SIG-M5 (cell line): Measurements from ENCODE around the gene REG1A.

Experiments
- DNase-seq: peaks from one replicate; lab custom pipeline; 2025; lab: John Stamatoyannopoulos, UW

REG1A gene, protein sequence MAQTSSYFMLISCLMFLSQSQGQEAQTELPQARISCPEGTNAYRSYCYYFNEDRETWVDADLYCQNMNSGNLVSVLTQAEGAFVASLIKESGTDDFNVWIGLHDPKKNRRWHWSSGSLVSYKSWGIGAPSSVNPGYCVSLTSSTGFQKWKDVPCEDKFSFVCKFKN

DNA sequence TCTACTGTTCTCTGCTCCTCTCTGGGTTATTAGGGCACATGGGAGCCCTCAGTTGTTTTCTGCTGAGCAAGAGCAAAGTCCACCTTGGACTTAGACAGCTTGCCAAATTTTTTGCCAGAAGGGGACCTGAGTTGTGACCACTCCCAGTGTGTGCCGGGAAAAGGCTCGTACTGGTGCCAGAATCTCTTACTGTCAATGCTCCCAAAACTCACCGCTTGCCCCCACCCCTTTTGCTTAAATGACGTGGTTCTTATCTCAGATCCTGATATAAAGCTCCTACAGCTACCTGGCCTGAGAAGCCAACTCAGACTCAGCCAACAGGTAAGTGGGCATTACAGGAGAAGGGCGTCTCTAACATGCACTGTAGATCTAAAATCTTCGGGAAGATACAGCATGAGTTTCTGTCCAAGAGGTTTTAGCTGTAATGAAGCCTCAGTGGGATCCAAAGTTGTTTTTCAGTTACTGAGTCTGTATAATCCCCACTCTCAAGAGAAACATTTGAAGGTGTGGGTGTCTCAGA lies at the start of gene REG1A:
REG1A (plus strand) TSS at position 295 of the 520 bp plus-strand sequence. CDS start 374 bp downstream, outside the sequence.
- no peak for DNase-seq

DNA sequence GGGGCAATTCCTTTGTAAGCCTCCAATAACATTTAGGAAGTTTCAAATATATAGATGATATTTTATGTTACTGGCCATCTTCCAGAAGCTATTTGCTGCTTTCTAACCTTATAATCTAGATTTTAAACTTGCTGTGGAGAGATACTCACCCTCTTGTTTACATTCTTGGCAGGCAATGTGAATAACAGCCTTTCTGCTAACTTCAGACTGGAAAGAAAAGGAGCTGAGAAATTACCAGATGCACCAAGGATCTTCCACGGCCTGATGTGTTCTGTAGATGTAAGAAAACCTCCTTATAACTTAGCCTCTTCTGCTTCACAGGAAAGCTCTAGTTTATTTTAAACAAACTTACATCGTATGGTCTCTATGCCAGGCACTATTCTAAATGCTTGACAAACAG lies 49.2 kb upstream of the REG1A start:
- no peak for DNase-seq

DNA sequence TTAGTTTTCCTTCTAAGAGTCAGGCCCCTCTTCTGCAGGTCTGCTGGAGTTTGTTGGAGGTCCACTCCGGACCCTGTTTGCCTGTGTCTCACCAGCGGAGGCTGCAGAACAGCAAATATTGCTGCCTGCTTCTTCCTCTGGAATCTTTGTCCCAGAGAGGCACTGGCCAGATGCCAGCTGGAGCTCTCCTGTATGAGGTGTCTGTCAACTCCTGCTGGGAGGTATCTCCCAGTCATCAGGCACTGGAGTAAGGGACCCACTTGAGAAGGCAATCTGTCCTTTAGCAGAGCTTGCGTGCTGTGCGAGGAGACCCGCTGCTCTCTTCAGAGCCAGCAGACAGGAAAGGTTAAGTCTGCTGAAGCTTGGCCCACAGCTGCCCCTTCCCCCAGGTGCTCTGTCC lies 37.3 kb upstream of the REG1A start:
- no peak for DNase-seq

DNA sequence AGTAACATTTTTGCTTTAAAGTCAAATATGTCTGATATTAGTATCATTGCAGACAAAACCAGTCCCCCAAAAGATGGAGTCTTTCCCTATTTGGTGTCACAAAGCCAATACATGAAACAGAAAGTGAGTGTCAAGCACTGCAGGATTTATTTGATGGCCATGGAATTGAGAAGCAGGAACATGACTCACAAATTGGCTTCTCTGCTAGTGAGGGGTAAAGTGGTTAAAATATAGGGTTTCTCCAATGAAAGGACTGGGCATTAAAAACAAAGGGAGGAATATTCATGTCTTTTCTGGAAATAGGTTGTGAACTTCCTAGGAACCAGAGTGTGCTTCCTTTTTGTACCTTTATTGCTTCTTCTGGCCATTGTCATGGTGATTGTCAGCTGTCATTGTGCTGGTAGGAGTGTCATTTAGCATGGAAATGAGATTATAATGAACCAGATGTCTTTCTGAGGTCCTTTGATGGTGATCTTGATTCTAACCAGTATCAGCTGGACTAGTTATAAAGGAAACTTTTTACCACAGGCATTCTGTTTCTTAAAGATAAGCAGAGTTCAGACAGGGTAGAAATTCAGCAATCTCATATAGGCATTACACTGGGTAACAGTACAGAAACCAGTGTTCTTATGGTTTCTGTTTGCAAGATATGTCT lies 36.6 kb upstream of the REG1A start:
- DNase-seq = no peak

DNA sequence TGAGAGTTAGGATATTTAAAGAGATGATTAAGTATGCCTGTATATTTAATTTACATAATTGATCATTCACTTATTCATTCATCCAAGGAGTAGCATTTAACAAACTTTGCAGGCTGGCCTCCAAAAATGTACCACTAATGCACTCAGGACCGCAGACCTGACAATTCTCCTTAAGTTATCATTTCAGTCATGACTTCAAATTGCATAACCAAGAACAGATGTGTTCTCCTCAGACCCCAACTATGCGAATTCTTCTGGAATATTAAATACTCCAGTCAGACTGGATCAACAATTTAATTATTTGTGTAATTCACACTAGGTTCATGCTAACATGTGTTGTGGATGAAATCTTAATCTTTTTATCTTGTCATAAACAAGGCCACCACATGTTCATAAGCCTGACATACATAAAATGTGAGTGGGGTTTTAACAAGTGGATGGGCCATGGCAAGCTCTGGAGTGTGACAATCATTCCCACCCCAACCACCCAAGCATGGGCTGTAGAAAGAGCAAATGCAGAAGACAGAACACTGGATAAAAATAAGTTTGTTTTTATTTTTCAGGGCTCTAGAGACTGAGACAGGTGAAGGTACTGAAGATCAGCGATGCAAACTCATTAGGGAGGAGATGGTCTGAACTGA lies 35.7 kb upstream of the REG1A start:
- no peak for DNase-seq

DNA sequence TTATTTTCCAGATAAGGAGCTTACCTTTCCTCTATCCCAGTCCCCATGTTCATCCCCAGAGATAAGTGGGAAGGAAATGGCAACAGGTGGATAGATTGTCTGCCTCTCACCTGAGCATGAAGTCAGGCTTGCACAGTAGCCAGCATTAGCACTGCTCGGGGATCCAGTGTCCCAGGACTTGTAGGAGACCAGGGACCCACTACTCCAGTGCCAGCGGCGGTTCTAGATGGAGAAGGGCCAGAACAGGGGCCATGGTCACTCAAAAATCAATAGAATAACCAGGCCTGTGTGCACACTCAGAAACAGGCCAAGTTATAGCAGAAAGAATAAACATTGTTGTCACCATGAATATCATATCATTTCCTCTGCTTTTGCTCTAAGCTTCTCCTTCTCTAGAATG lies 34.9 kb upstream of the REG1A start:
- no peak for DNase-seq

DNA sequence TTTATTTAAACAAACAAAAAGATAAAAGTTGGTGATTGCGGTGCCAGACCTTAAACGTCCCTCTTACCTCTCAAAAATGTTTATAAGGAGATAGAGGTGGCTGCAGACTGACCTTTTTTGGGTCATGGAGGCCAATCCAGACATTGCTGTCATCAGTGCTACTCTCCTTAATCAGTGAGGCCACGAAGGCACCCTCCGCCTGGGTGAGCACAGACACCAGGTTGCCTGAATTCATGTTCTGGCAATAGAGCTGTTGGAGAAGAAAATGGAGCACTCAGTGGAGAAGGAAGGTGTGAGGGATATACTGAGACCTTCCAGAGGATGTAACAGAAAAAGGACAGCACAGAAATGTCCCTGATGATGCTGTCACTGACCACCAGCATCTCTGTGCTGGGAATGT lies 34.0 kb upstream of the REG1A start:
- no peak for DNase-seq

DNA sequence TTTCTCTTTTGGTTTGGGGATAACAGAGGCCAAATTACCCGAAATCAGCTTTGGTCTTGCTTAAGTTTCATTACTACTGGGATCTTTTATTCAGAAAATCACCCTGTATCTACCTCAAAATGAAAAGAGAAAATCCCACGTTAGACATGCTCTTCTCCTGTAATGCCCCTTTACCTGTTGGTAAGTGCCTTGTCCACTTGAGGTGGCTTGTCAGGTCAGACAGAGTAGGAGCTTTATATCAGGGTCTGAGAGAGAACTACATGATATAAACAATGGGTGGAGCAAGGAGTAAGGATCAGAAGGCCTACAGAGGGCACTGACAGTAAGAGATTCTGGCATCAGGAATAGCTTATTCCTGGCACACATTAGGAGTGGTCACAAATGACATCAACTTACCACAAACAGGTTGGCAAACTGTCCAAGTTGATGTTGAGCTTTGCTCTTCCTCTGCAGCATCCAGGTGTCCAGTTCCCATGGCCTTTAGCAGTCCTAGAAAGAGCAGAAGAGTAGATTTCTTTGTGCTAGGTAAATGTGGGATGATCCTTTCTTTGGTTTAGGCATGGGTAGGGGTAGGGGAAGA lies 32.4 kb upstream of the REG1A start, which contains the start of gene REG1B:
REG1B (minus strand) TSS at position 209 of the 580 bp plus-strand sequence. CDS start 381 bp downstream, outside the sequence.
- no peak for DNase-seq

DNA sequence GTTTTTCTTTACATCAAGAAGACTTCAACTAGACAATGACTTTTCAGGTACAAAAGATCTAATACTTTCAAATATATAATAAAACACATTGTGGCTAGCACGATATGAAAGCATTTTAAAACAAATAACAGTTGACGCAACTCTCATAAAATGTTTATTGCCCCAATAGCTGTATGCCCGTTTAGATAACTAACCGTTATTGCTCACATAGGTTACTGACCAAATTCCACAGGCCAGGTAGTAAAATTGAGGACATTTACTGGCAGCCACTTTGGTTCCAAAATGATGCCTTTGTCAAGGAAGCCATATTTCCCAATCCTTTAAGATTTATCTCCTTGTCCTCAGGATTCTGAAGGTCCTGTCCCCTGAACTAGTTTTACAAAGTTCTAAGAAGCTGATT lies 29.6 kb upstream of the REG1A start:
- no peak for DNase-seq

DNA sequence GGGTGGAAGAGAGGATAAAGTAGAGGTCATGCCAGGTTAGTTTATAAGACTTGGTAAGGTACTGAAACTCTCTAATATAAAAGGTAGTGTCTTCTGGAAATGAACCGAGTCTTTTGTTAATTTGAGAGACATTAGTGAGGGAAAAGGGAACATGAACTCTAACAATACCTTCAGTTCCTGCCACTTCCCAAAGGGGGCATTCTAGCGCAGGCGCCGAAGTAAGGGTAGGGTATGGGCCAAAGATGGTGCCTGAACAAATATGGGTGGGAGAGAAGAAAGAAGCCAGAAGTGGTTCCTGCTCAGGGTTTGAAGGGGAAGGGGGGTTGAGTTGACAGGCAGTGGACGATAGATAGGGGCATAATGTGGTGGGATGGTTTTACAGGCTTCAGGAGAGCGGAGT lies 22.4 kb upstream of the REG1A start:
- no peak for DNase-seq

DNA sequence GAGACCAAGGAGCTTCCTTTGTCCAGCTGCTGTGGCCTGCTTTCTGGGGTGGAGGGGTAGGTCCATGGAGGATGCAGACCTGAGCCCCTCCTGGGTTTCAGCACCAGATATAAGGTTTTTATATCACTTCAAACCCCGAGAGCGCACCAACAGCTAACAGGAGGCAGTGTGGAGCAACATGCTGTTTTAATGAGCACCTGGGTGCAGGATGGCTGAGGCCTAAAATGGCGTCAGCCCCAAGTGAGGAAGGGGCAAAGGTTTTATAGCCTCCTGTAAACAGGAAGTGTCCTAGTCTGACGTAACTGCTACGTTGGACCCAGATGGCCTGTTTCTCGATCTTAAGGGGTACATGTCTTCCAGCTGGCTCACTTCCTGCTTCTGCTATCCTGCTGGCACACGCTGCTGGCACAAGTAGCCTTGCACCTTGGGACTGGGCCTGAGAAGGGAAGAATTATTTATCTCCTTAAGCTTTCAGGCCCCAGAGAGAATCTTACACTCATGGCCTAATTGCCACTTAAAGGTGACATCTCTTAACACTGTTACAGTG lies 21.1 kb upstream of the REG1A start:
- DNase-seq = no peak

DNA sequence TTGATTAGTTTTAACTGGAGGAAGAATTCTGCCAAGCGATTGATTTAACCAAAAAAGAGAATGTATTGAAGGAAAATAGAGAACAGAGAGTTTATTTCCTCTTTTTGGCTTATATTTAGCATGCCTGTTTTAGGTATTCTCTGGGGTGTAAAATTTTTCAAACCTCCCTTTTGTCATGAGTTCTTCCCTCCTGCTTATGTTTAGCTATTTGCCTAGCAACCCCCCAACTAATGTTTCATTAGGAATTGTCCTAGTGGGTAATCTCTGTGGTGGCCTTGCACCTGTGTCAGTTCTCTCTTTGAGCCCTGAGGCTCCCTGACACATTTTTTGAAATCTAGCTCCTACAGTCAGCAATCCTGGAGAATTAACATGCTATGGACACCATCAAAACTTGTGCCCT lies 20.0 kb upstream of the REG1A start:
- DNase-seq = no peak

DNA sequence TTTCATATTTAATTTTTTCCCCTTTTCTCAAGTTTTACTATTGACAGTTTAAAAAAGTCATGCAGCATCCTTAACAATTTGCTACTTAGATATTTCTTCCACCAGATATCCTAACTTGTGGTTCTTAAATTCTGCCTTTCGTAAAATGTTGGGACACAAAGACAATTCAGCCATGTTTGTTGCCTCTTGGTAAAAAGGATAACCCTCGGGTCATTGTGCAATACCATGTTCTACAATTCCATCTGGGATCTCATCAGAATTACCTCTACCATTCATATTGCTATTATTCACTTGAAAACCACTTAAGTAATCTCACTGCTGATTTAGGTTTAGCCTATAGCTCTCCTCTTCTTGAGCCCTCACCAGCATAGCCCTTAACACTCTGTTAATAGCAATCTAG lies 19.3 kb upstream of the REG1A start:
- DNase-seq = no peak

DNA sequence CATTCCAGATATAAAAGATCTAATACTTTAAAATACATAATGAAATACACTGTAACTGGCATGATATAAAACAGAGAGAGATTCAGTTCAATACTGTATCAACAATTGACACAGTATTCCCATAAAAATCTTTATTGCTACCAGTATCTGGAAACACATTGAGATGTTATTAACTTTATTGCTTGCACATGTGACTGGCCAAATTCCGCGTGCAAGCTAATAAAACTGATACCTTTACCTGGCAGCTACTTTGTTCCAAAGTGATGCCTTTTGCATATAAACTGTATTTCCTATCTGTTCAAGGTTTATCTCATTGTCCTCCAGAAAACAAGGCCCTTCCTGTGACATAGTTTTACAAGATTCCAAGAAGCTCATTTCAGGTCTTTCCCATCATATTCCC lies 17.1 kb upstream of the REG1A start:
- DNase-seq = no peak

DNA sequence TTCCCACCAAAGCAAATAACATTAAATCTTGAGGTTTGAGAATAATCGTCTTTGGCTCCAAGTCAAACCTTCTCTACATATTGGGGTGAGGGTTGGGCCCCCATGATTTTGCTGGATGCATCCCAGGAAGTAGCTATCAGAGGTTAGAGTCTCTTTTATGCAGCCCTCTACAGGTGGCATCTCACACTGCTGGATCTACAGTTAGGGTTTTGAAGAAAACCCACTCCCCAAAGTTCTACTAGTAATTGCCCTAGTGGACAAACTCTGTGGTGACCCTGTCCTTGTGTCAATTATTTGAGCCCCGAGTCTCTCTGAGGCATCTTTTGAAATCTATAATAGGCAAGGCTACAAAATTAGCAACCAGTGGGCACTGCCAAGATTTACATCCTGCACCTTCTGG lies 15.0 kb upstream of the REG1A start:
- DNase-seq = no peak

DNA sequence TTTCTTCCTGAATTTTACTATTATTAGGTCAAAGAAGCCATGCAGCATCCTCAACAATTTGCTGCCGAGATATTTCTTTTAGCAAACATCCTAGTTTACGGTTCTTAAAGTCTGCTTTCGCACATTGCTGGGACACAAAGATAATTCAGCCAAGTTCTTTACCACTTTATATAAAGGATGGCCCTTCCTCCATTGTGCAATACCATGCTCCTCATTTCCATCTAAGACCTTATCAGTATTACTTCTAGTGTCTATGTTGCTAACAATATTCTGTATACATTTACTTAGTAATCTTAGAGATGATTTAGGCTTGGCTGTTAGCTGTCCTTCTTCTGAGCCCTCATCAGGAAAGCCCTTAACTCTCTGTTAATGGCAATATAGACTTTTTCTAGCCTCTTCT lies 8.0 kb upstream of the REG1A start:
- DNase-seq = no peak

DNA sequence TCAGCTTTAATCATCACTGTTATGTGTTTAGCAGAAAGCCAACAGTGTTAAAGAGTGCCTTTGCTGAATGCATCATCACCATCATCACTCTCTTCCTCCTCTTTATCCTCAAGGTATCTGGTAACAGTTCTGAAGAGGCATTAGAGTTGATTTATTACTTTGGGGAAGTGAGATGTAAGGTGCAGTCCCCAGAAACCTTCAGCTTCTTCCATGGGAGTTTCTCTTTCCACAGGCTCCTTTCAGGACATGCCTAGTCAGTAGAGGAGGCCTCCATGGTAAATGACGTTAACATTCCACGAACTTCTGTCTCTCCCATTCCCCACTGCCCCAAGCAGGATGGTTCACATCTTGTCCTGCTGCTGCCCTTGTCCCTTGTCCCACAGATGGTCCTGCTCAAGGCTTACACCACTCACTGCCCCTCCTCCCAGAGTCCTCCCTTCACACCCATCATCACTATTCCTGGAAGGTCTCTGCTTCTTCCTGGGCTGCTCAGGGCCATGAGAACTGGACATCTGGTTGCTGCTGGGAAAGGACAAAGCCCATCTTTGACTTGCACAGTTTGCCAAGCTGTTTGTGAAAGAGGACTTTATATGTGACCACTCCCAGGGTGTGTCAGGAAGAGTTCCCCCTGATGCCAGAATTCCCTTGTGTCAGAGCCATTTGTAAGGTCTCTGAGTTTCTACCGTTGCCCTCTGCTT lies 5.3 kb upstream of the REG1A start:
- DNase-seq = no peak

DNA sequence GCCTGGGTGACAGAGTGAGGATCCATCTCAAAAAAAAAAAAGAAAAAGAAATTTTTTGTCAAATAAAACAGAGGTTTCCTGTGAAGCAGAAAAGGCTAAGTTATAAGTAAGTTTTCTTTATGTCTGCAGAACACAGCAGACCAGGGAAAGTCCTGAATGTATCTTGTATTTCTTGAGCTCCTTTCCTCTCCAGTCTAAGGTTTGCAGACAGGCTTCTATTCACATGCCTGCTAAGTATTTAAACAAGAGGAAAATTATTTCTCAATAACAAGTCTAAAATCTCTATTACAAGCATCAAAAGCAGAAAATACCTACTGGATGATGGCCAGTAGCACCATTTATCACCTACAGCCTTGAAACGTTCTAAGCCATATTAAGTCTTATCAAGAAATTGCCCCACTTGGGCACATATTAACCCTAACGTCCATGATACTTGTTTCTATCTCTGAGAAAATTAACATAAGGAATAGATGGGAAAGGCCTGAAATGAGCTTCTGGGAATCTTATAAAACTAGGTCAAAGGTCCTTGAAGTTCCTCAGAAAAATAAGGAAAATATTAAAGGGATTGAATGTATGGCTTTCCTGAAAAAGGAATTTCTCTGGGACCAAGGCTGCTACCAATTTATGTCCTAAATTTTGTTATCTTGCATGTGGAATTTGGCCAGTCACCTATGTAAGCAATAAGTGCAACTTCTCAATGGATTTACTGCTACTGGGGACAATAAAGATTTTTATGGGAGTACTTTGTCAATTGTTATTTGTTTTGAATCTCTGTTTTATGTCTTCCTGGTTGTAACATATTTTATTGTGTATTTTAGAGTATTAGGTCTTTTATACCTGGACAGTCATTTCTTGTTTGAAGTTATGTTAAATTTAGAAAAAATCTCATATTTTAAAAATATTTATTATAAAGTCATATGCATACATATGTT lies 3.0 kb upstream of the REG1A start:
- DNase-seq = no peak

DNA sequence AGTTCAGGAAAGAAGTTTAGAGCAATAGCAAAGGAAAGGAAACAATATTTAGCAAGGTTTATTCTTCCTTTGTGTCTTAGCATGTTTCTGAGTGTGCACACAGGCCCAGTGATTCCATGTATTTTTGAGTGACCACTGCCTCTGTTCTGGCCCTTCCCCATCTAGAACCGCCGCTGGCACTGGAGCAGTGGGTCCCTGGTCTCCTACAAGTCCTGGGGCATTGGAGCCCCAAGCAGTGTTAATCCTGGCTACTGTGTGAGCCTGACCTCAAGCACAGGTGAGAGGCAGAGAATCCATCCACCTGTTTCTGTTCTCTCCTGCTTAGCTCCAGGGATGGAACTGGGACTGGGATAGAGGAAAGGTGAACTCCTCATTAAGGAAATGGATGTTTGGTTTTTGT lies 2.4 kb downstream of the REG1A start:
- no peak for DNase-seq

DNA sequence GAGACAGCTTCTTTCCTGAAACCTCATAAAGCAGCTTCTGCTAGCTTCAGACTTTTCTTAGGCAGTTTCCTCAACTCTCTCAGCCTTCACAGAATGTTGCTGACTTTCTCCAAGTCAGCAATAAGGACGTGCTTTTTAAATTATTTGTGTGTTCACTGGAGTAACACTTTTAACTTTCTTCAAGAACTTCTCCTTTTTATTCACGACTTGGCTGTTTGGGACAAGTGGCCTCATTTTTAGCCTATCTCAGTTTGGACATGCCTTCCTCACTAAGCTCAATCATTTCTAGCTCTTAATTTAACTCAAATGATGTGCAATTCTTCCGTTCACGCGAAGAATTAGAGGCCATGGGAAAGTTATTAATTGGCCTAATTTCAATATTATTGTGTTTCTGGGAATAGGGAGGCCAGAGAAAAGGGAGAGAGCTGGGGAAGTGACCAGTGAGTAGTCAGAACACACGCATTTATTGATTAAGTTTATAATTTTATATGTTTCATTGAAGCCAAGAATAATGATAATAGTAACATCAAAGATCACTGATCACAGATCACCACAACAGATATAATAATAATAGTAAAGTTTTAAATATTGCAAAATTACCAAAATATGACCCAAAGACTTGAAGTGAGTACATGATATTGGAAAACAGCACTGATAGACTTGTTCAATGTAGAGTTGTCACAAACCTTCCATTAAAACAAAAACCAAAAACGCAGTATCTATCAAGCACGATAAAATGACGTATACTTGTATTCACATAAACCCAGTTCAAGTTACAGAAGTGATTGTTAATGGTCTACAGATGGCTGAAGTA lies 4.8 kb downstream of the REG1A start:
- no peak for DNase-seq
